Hepatocyte (in vitro differentiated cells): Measurements from ENCODE around the gene LPP. TPM values are rescaled to one million over a fixed set of nuclear protein-coding genes. Genes with fewer than 3 reads are reported as not detected.
"Not testable (repeated sequence)": the region's sequence is repeated elsewhere in the genome, so short reads cannot be mapped to it uniquely, and the experiment has no call there.

Experiments
- DNase-seq: peaks from one replicate; pipeline ENCODE4 v3.0.0-alpha.2; 2016; ENCODE audit warnings: low spot score
- H2AFZ ChIP-seq: fragments of 200-600 bp; sonication (generic); 2 replicates; pipeline ENCODE4 v1.6.0; 2016; ENCODE audit warnings: antibody characterized with exemption, mild to moderate bottlenecking
- H3K27ac ChIP-seq: fragments of 200-600 bp; sonication (generic); 2 replicates; pipeline ENCODE4 v1.5.1; 2016; ENCODE audit warnings: mild to moderate bottlenecking
- H3K27me3 ChIP-seq: fragments of 200-600 bp; sonication (generic); 2 replicates; pipeline ENCODE4 v1.6.1; 2016
- H3K36me3 ChIP-seq: fragments of 200-600 bp; sonication (generic); replicated peaks from 2 replicates; pipeline ENCODE4 v1.5.1; 2016; ENCODE audit warnings: low read depth; ENCODE audit not compliant: insufficient read depth
- H3K4me1 ChIP-seq: fragments of 200-600 bp; sonication (generic); 2 replicates; pipeline ENCODE4 v1.5.1; 2016; ENCODE audit warnings: mild to moderate bottlenecking, moderate library complexity; ENCODE audit not compliant: insufficient read depth
- H3K4me2 ChIP-seq: fragments of 200-600 bp; sonication (generic); 2 replicates; pipeline ENCODE4 v1.6.0; 2016
- H3K4me3 ChIP-seq: fragments of 200-600 bp; sonication (generic); 2 replicates; pipeline ENCODE4 v1.5.1; 2016; ENCODE audit warnings: mild to moderate bottlenecking
- H3K79me2 ChIP-seq: fragments of 200-600 bp; sonication (generic); 2 replicates; pipeline ENCODE4 v1.6.0; 2017; ENCODE audit warnings: mild to moderate bottlenecking
- H3K9me2 ChIP-seq: fragments of 200-600 bp; sonication (generic); replicated peaks from 2 replicates; pipeline ENCODE4 v1.6.0; 2017; ENCODE audit warnings: mild to moderate bottlenecking; ENCODE audit not compliant: insufficient read depth
- H3K9me3 ChIP-seq: fragments of 200-600 bp; sonication (generic); 2 replicates; pipeline ENCODE4 v1.5.1; 2016; ENCODE audit warnings: low read depth, mild to moderate bottlenecking
- H4K20me1 ChIP-seq: fragments of 200-600 bp; sonication (generic); 2 replicates; pipeline ENCODE4 v1.6.0; 2016; ENCODE audit warnings: mild to moderate bottlenecking; ENCODE audit not compliant: insufficient read depth, poor library complexity, severe bottlenecking
- EZH2 ChIP-seq: fragments of 200-600 bp; sonication (generic); IDR thresholded peaks from 2 replicates; pipeline ENCODE4 v1.6.1; 2016; ENCODE audit warnings: antibody characterized with exemption, mild to moderate bottlenecking, borderline replicate concordance
- EZH2phosphoT487 ChIP-seq: fragments of 200-600 bp; sonication (generic); IDR thresholded peaks from one replicate; pipeline ENCODE4 v1.6.1; 2018; ENCODE audit warnings: antibody characterized with exemption, mild to moderate bottlenecking, low read depth, moderate library complexity; ENCODE audit not compliant: unreplicated experiment, severe bottlenecking
- WGBS: methylation state at CpG from one replicate; pipeline ENCODE4 v1.1.6; 2016; ENCODE audit warnings: low lambda C conversion rate; ENCODE audit errors: missing lambda C conversion rate; 5-methylcytosine and 5-hydroxymethylcytosine counted together
- polyA plus RNA-seq: library from polyadenylated mRNA; unstranded; fragments of >200 nt; fragmentation: Nextera tagmentation; extraction: Ambion mirVana; gene quantifications from 2 replicates; pipeline ENCODE4 v1.2.1, GENCODE V29; 2016
- total RNA-seq: library from RNA; depleted of rRNA; stranded (reverse); fragments of >200 nt; gene quantifications from 2 replicates; pipeline ENCODE4 v1.2.3, GENCODE V29; 2014
- TF ChIP-seq, protein P1 (sequence below): fragments of 200-600 bp; sonication (generic); IDR thresholded peaks from 2 replicates; pipeline ENCODE4 v1.5.1; 2016; ENCODE audit warnings: antibody characterized with exemption, mild to moderate bottlenecking; ENCODE audit not compliant: poor library complexity

The LPP gene
- total and polyA plus RNA-seq, 2 experiments from 2014 or later: 53.2 to 73.8 TPM

DNA sequence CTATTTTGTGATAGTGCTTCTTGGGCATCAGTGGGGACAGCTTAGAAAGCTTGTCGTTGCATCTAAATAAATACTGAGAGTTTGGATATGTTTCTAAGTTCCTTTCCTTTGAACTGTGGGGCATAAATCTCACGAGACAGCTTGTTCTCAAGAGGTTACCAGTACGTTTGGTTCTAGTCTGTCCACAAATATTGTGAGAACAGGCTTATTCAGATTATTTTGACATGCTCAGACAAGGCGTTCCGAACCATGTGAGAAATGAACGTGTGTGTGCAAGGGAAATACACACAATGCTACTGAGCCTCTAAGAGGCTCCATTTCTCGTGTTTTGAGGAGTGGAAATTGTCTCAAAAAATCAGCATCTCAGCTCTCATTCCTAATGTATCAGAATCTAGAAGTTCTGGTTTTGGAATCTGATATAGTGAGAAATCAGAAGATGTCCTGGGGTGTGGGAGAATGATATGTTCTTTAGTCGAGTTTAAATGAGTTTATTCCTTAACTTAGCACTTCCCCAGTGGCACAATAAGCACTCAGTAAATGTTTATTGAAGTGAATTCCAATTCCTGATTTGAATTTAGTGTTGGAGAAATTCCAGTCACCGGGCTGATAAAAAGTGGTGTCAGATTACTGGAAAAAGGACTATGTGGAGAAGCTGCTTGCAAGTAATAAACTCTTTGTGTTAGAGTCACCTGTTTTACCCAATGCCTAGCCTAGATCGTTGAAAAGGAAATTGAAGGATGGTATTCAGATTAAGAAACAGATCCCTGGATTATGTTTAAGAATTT is 481.5 kb downstream of the LPP start:
- DNase-seq: no peak
- no peak overlapping the region for H3K27ac ChIP-seq

DNA sequence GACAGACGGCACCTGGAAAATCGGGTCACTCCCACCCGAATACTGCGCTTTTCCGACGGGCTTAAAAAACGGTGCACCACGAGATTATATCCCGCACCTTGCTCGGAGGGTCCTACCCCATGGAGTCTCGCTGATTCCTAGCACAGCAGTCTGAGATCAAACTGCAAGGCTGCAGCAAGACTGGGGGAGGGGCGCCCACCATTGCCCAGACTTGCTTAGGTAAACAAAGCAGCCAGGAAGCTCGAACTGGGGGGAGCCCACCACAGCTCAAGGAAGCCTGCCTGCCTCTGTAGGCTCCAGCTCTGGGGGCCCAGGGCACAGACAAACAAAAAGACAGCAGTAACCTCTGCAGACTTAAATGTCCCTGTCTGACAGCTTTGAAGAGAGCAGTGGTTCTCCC is 482.3 kb downstream of the LPP start:
- not testable (repeated sequence) for H3K36me3 ChIP-seq, H3K9me2 ChIP-seq, H3K9me3 ChIP-seq, H4K20me1 ChIP-seq, H3K4me2 ChIP-seq, H3K4me3 ChIP-seq, H2AFZ ChIP-seq, H3K4me1 ChIP-seq, H3K27me3 ChIP-seq, H3K79me2 ChIP-seq, H3K27ac ChIP-seq, DNase-seq
- 89% methylated on average over 13 of the region's 13 CpGs for WGBS

More for the DNA sequence above, 481.5 kb downstream of the LPP start:
- no peaks in the 10 kb centered on the region for H3K79me2 ChIP-seq
- H3K4me1 ChIP-seq: no peaks in the 10 kb centered on the region
- H3K4me3 ChIP-seq: no peak overlapping the region
- no peak for TF ChIP-seq EZH2phosphoT487
- TF ChIP-seq, protein P1, sequence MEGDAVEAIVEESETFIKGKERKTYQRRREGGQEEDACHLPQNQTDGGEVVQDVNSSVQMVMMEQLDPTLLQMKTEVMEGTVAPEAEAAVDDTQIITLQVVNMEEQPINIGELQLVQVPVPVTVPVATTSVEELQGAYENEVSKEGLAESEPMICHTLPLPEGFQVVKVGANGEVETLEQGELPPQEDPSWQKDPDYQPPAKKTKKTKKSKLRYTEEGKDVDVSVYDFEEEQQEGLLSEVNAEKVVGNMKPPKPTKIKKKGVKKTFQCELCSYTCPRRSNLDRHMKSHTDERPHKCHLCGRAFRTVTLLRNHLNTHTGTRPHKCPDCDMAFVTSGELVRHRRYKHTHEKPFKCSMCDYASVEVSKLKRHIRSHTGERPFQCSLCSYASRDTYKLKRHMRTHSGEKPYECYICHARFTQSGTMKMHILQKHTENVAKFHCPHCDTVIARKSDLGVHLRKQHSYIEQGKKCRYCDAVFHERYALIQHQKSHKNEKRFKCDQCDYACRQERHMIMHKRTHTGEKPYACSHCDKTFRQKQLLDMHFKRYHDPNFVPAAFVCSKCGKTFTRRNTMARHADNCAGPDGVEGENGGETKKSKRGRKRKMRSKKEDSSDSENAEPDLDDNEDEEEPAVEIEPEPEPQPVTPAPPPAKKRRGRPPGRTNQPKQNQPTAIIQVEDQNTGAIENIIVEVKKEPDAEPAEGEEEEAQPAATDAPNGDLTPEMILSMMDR: no peak
- no peak for TF ChIP-seq EZH2
- WGBS: 73% methylated on average over 10 of the region's 10 CpGs
- H3K9me3 ChIP-seq: no peaks in the 10 kb centered on the region
- no peaks in the 10 kb centered on the region for H4K20me1 ChIP-seq
- no peaks in the 10 kb centered on the region for H3K36me3 ChIP-seq
- H2AFZ ChIP-seq: no peak overlapping the region
- no peaks in the 10 kb centered on the region for H3K27me3 ChIP-seq
- no peak overlapping the region for H3K4me2 ChIP-seq
- H3K9me2 ChIP-seq: no peaks in the 10 kb centered on the region

DNA sequence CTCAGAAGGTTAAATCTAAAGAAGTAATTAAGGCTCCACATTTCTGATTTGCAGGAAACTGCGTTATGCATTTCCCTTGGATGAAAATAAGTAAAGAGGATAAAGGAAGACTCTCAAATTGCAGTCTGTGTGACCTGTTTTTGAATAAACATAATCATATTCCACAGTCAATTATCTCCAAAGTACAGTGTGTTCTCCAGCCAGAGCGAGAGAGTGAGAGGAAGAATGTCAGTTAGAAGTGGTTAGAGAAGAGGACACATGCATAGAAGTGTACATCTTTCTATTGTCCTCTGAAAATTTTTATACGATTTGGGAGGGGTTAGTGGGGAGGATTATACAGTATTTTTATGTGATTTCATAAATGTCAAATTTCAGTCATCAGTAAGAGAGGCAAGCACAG is 487.1 kb downstream of the LPP start:
- H4K20me1 ChIP-seq: no peaks in the 10 kb centered on the region
- H3K4me3 ChIP-seq: no peak overlapping the region
- H3K27ac ChIP-seq: no peak overlapping the region
- H3K4me1 ChIP-seq: no peaks in the 10 kb centered on the region
- H3K27me3 ChIP-seq: no peaks in the 10 kb centered on the region
- DNase-seq: no peak
- H3K9me2 ChIP-seq: no peaks in the 10 kb centered on the region
- no peaks in the 10 kb centered on the region for H3K36me3 ChIP-seq
- TF ChIP-seq EZH2phosphoT487 (no peak), EZH2 (no peak)
- TF ChIP-seq, protein P1: no peak
- H3K79me2 ChIP-seq: no peaks in the 10 kb centered on the region
- 90% methylated on average over 3 of the region's 3 CpGs for WGBS
- H3K4me2 ChIP-seq: no peak overlapping the region
- H3K9me3 ChIP-seq: no peaks in the 10 kb centered on the region
- H2AFZ ChIP-seq: no peak overlapping the region

DNA sequence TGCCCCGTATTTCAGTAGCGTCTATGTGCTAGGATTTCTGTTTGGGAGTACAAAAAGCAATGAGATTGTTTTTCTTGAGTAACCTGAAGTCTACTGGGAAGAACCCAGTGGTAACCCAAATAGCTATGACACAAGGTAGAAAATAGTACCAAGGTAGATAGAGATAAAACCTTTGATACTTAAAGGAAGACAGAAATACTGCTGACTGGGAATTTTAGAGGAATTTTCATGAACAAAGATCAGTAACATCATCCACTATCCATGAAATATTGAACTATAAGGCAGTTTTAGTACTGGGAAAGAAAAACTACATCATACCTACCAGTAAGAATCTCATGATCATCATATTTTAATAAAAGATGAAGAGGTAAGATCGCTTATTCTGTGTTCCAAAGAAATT is 489.8 kb downstream of the LPP start:
- Histone ChIP-seq H3K9me2 (no peaks in the 10 kb centered on the region), H2AFZ (no peak overlapping the region), H3K4me2 (no peak overlapping the region), H3K27me3 (no peaks in the 10 kb centered on the region), H3K27ac (no peak overlapping the region), H4K20me1 (no peaks in the 10 kb centered on the region), H3K4me1 (no peaks in the 10 kb centered on the region), H3K79me2 (no peaks in the 10 kb centered on the region), H3K4me3 (no peak overlapping the region), H3K36me3 (no peaks in the 10 kb centered on the region), H3K9me3 (no peaks in the 10 kb centered on the region)
- TF ChIP-seq EZH2phosphoT487 (no peak), EZH2 (no peak)
- TF ChIP-seq, protein P1: no peak
- no peak for DNase-seq
- 97% methylated on average over 3 of the region's 3 CpGs for WGBS
